Subcutaneous adipose tissue (tissue), 4 donors: ENCODE data around the gene CCDC93. TPM values are rescaled to one million over a fixed set of nuclear protein-coding genes. Genes with fewer than 3 reads are reported as not detected.

Experiments used
- total RNA-seq, 4 donors: library from RNA; depleted of rRNA; stranded (reverse); fragments of >200 nt; gene quantifications; one replicate each; pipeline ENCODE4 v1.1.0, GENCODE V29; 2016
- TF ChIP-seq, protein P1 (sequence below): fragments of 450-650 bp; IDR thresholded peaks from one replicate; pipeline ENCODE4 v1.5.1; 2016; ENCODE audit warnings: low read depth, mild to moderate bottlenecking, control low read depth, antibody characterized with exemption, moderate library complexity

CCDC93 gene
- total RNA-seq, 4 donors from 2014 or later: 30.3 to 47.9 (median 32.7) TPM

- TF ChIP-seq, protein P1, sequence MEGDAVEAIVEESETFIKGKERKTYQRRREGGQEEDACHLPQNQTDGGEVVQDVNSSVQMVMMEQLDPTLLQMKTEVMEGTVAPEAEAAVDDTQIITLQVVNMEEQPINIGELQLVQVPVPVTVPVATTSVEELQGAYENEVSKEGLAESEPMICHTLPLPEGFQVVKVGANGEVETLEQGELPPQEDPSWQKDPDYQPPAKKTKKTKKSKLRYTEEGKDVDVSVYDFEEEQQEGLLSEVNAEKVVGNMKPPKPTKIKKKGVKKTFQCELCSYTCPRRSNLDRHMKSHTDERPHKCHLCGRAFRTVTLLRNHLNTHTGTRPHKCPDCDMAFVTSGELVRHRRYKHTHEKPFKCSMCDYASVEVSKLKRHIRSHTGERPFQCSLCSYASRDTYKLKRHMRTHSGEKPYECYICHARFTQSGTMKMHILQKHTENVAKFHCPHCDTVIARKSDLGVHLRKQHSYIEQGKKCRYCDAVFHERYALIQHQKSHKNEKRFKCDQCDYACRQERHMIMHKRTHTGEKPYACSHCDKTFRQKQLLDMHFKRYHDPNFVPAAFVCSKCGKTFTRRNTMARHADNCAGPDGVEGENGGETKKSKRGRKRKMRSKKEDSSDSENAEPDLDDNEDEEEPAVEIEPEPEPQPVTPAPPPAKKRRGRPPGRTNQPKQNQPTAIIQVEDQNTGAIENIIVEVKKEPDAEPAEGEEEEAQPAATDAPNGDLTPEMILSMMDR: no peak
Observed at GRCh38 chr2:117979911-117980701, 33.8 kb downstream of the CCDC93 start.

DNA sequence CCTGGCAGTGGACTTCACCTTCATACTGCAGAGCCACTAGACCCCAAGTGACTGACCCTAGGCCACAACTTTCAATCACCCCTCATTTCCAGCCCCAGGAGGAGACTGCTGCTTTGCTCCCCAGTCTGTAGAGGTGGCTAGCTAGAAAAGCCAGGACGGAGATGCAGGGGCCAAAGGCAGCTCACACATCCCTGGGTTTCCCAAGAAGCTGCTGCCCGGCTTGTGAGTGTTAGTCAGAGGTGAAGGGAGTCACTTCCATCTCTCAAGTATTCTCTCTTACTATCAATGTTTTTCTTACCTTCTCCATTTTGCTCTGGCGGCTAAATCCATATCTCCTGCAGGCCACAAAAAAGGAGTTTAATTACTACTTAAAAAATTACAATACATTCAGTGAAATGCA, 36.2 kb downstream of the CCDC93 start:
- TF ChIP-seq, protein P1: no peak

GRCh38 chr2:117976581-117976980, 37.3 kb downstream of the CCDC93 start:
- TF ChIP-seq, protein P1: no peak

GRCh38 chr2:117973498-117974082, 40.3 kb downstream of the CCDC93 start:
- TF ChIP-seq, protein P1: no peak

DNA sequence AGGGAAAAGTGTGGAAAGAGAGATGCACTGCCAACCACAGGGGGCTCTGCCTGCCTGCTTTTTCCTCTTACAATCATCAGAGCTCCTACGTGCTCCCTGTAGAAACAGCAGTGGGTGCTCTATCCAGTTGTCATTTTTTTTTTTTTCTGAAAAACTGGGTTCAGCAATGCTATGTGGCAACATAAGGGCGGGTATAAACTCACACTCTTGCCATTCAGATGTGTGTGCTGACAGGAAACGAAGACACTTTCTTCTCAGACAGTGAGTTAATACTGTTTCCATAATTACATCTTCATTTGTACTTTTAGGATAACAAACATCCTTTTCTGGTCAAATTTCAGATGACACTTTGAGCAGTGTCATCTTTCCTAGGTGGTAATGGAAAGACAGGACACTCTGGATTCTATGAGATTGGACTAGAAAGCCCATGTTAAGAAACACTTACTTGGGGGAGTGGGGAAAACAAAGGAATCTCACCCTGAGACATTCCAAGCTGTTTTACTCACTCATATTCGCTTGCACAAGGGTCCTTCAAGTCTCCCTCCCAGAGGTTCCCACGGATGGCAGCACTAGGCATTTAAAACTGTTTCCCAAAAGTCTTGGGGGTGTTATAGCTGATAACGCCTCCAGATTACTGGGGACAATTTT, 41.3 kb downstream of the CCDC93 start:
- TF ChIP-seq, protein P1: no peak

GRCh38 chr2:117968722-117969121, 45.1 kb downstream of the CCDC93 start:
- TF ChIP-seq, protein P1: no peak

DNA sequence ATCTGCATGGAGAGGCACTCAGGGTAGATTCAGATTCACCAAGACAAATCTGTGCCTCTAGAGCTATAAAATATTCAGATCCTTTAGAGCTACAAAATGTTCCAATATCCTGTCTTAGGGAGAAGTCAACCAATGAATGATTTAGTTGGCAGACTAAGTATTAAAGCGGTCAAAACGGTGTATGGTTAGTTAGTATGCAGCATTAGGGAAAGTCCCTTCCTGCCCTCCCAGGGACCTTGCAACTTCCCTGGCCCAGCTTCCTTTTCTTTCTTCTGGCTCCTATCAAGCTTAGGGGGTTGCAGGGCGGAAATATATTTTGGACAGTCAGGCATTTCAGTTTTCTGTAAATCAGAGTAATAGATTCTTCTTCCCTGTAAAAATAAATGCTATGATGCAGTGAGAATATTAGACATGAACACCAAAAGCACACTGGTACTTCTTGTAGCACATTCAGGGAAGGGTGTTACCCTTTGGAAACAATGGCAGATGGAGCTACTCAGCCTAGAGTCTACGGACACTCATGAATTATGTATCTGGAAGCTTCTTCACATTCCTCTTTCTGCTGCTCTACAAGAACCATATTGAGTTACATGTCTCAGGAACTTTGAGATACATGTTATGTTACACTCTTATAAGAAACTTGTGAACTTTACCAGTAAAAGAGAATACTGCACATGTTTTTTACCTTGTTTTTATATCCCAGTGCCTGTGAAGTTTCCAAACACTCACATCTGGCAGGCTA, 45.7 kb downstream of the CCDC93 start:
- TF ChIP-seq, protein P1: no peak
